Left lung (tissue), 10 donors: ENCODE measurements around the gene CLDN12. TPM values are rescaled to one million over a fixed set of nuclear protein-coding genes. Genes with fewer than 3 reads are reported as not detected.
"Not testable (repeated sequence)": the region's sequence is repeated elsewhere in the genome, so short reads cannot be mapped to it uniquely, and the experiment has no call there.

Source experiments
- ATAC-seq: fragments of 200-7000 bp; cut with Tn5 transposase; one replicate; pipeline ENCODE4 v1.9.1; 2020; ENCODE audit warnings: moderate library complexity
- DNase-seq, 4 donors: peaks; one replicate each; pipeline ENCODE4 v3.0.0-alpha.2; 2013 to 2020
- H3K27ac ChIP-seq, 2 donors: fragments of 200-600 bp; sonication (generic) in 1 of 2; one replicate each; pipeline versions ENCODE4 v1.5.0 to v1.8.0; 2020 to 2021
- H3K27me3 ChIP-seq, 2 donors: fragments of 200-600 bp; sonication (generic) in 1 of 2; one replicate each; pipeline versions ENCODE4 v1.5.0 to v1.8.0; 2020 to 2021
- H3K36me3 ChIP-seq, 2 donors: fragments of 200-600 bp; sonication (generic) in 1 of 2; one replicate each; pipeline versions ENCODE4 v1.5.0 to v1.8.0; 2020 to 2021
- H3K4me1 ChIP-seq, 2 donors: fragments of 200-600 bp; one replicate each; pipeline ENCODE4 v1.8.0; 2021
- H3K4me3 ChIP-seq, 2 donors: fragments of 200-600 bp; sonication (generic) in 1 of 2; one replicate each; pipeline versions ENCODE4 v1.5.0 to v1.8.0; 2020 to 2021; ENCODE audit warnings: mild to moderate bottlenecking in 1 of 2
- H3K9me3 ChIP-seq, 2 donors: fragments of 200-600 bp; sonication (generic) in 1 of 2; one replicate each; pipeline versions ENCODE4 v1.5.0 to v1.8.0; 2020 to 2021
- CTCF ChIP-seq, 2 donors: fragments of 200-600 bp; sonication (generic) in 1 of 2; IDR thresholded peaks; one replicate each; pipeline versions ENCODE4 v1.5.0 to v1.8.0; 2021; ENCODE audit warnings: antibody characterized with exemption in 2 of 2
- intact Hi-C, 2 donors: fragments of 100-400 bp; cut with DNase I; formaldehyde crosslinking; loops; one replicate each; pipeline versions ENCODE4 v1.11.2 to v1.14.2; 2022
- polyA plus RNA-seq, 6 donors: library from polyadenylated mRNA; unstranded; fragments of 120-200 nt; gene quantifications; one replicate each; pipeline ENCODE4 v1.2.1, GENCODE V29; 2013; ENCODE audit not compliant: insufficient read length in 6 of 6
- total RNA-seq, 2 donors: library from RNA; stranded (reverse); fragmentation: NEBNext Ultra II Directional; extraction: Animal tissue kit (Norgen Biotek cat#: 25700); gene quantifications; one replicate each; pipeline ENCODE4 v1.2.1, GENCODE V29; 2021
- donor health status: DM: no; HTN: yes; CAD: no.
- donor health status: DM: no; HTN: no; CAD: no.

CLDN12 gene
- total and polyA plus RNA-seq, 8 donors, result 37.9 to 51.0 (median 46.7) TPM

- no peaks in the 10 kb centered on the region for H3K27me3 ChIP-seq
- TF ChIP-seq CTCF (IDR thresholded peaks at IDR 0.05), result no peak
- no peak for ATAC-seq
- no peak for DNase-seq
- no peaks in the 10 kb centered on the region for H3K36me3 ChIP-seq
- H3K4me1 ChIP-seq, result no peaks in the 10 kb centered on the region
- intact Hi-C loops, result no loop called here
- H3K27ac ChIP-seq, result no peak overlapping the region
- peaks cover 0 to 10% of the 10 kb centered on the region in 2 donors for H3K9me3 ChIP-seq
- H3K4me3 ChIP-seq, result no peak overlapping the region
Measured at GRCh38 chr7:90459888-90460287, 56.6 kb downstream of the CLDN12 start.

- intact Hi-C loops, result no loop called here
Measured at GRCh38 chr7:90461219-90461618, 58.0 kb downstream of the CLDN12 start.

GRCh38 chr7:90463151-90463628 is 59.9 kb downstream of the CLDN12 start:
- H3K27me3 ChIP-seq, intact Hi-C loops, H3K4me1 ChIP-seq, DNase-seq, H3K9me3 ChIP-seq, H3K36me3 ChIP-seq: not testable (repeated sequence)
- ATAC-seq, result peak; percentile 82
- Histone ChIP-seq H3K27ac (peak overlapping the region in 1 of 2 donors; percentile 58), H3K4me3 (peak overlapping the region; percentile 18 to 22)

More at GRCh38 chr7:90461219-90461618, 58.0 kb downstream of the CLDN12 start:
- Histone ChIP-seq H3K27ac (no peak overlapping the region), H3K27me3 (no peaks in the 10 kb centered on the region), H3K36me3 (no peaks in the 10 kb centered on the region), H3K4me1 (no peaks in the 10 kb centered on the region), H3K4me3 (no peak overlapping the region), H3K9me3 (peaks cover 0 to 10% of the 10 kb centered on the region in 2 donors)
- no peak for TF ChIP-seq CTCF (IDR thresholded peaks at IDR 0.05)
- DNase-seq, result peak in 1 of 4 donors; percentile 7
- peak; percentile 68 for ATAC-seq

Other genes starting within 250 kb of the CLDN12 start
- 10 to 100 TPM; 17.5 to 23.6 TPM for gene STEAP1, start 249.0 kb upstream of the CLDN12 start, total RNA-seq
- gene STEAP1, start 249.0 kb upstream of the CLDN12 start, polyA plus RNA-seq, result 1 to 10 TPM; 1.4 to 2.4 (median 1.9) TPM
- 10 to 100 TPM; 22.9 to 24.6 TPM for gene STEAP2, start 191.7 kb upstream of the CLDN12 start, total RNA-seq
- 10 to 100 TPM in 1 of 6 donors, 1 to 10 TPM in 5; 5.8 to 11.2 (median 6.5) TPM for gene STEAP2, start 191.7 kb upstream of the CLDN12 start, polyA plus RNA-seq
- gene CFAP69, start 158.3 kb upstream of the CLDN12 start, total RNA-seq, result 1 to 10 TPM; 4.5 to 5.0 TPM
- gene CFAP69, start 158.3 kb upstream of the CLDN12 start, polyA plus RNA-seq, result 10 to 100 TPM in 5 of 6 donors, 1 to 10 TPM in 1; 7.7 to 14.0 (median 12.4) TPM
- not detected for gene FAM237B, start 82.2 kb upstream of the CLDN12 start, total RNA-seq
- under 1 TPM; 0.11 to 0.31 (median 0.20) TPM for gene FAM237B, start 82.2 kb upstream of the CLDN12 start, polyA plus RNA-seq
- gene GTPBP10, start 56.7 kb upstream of the CLDN12 start, total RNA-seq, result 10 to 100 TPM; 15.5 to 23.7 TPM
- 10 to 100 TPM; 23.3 to 26.5 (median 24.2) TPM for gene GTPBP10, start 56.7 kb upstream of the CLDN12 start, polyA plus RNA-seq
- not detected for gene PTTG1IP2, start 66.2 kb downstream of the CLDN12 start, total RNA-seq
- gene PTTG1IP2, start 66.2 kb downstream of the CLDN12 start, polyA plus RNA-seq, result not detected
- 10 to 100 TPM; 37.5 to 45.1 TPM for gene CDK14, start 192.9 kb downstream of the CLDN12 start, total RNA-seq
- gene CDK14, start 192.9 kb downstream of the CLDN12 start, polyA plus RNA-seq, result 10 to 100 TPM; 24.1 to 30.9 (median 28.6) TPM